ENCODE results near the gene SLC22A4.
A peak's percentile ranks its signal among the peaks of the same experiment; 100 is the strongest.

Gene SLC22A4

GRCh38 chr5:132262882-132263547, 31.2 kb upstream of the SLC22A4 start:
- no peak for DNase-seq (ENCODE audit: low read depth)

GRCh38 chr5:132263548-132264261, 30.5 kb upstream of the SLC22A4 start:
- no peak for DNase-seq (ENCODE audit: low read depth)

- no peak for DNase-seq (ENCODE audit: low read depth)
These were observed 29.5 kb upstream of the SLC22A4 start for GRCh38 chr5:132264546-132265335.

GRCh38 chr5:132265336-132266030, 28.7 kb upstream of the SLC22A4 start:
- DNase-seq (ENCODE audit: low read depth): peak; percentile 76

- DNase-seq (ENCODE audit: low read depth): no peak
These were observed 28.0 kb upstream of the SLC22A4 start for GRCh38 chr5:132266031-132266835.

- no peak for DNase-seq (ENCODE audit: low read depth)
These were observed 27.4 kb upstream of the SLC22A4 start for GRCh38 chr5:132266836-132267160.

GRCh38 chr5:132267166-132267739, 26.9 kb upstream of the SLC22A4 start:
- no peak for DNase-seq (ENCODE audit: low read depth)

- no peak for DNase-seq (ENCODE audit: low read depth)
These were observed 26.0 kb upstream of the SLC22A4 start for GRCh38 chr5:132267931-132268768.

GRCh38 chr5:132268769-132269551, 25.2 kb upstream of the SLC22A4 start:
- no peak for DNase-seq (ENCODE audit: low read depth)

- DNase-seq (ENCODE audit: low read depth): no peak
These were observed 24.4 kb upstream of the SLC22A4 start for GRCh38 chr5:132269635-132270334.

- DNase-seq (ENCODE audit: low read depth): no peak
These were observed 23.9 kb upstream of the SLC22A4 start for GRCh38 chr5:132270335-132270665.

GRCh38 chr5:132270706-132271105, 23.5 kb upstream of the SLC22A4 start:
- DNase-seq (ENCODE audit: low read depth): no peak

GRCh38 chr5:132271251-132272246, 22.6 kb upstream of the SLC22A4 start:
- DNase-seq (ENCODE audit: low read depth): no peak

- DNase-seq (ENCODE audit: low read depth): no peak
These were observed 21.6 kb upstream of the SLC22A4 start for GRCh38 chr5:132272311-132273210.

GRCh38 chr5:132273631-132274030, 20.6 kb upstream of the SLC22A4 start:
- DNase-seq (ENCODE audit: low read depth): no peak

GRCh38 chr5:132274050-132274792, 20.0 kb upstream of the SLC22A4 start:
- no peak for DNase-seq (ENCODE audit: low read depth)
